ENCODE measurements around the gene TRAF2.
"Not testable (repeated sequence)": the region's sequence is repeated elsewhere in the genome, so short reads cannot be mapped to it uniquely, and the experiment has no call there.

TRAF2 gene

GRCh38 chr9:136885950-136886578 lies at the start of gene TRAF2:
Gene TRAF2 (plus strand): TSS chr9:136886516. CDS start chr9:136898741, 12,225 bp downstream.
- DNase-seq, result peak; percentile 96

- DNase-seq, result no peak
Observed at GRCh38 chr9:136837146-136837855, 49.0 kb upstream of the TRAF2 start.

- not testable (repeated sequence) for DNase-seq
Observed at GRCh38 chr9:136837856-136838277, 48.4 kb upstream of the TRAF2 start.

GRCh38 chr9:136838314-136839228 lies 47.7 kb upstream of the TRAF2 start:
- DNase-seq, result no peak

- no peak for DNase-seq
Observed at GRCh38 chr9:136839229-136840139, 46.8 kb upstream of the TRAF2 start.

- DNase-seq, result no peak
Observed at GRCh38 chr9:136840140-136840876, 46.0 kb upstream of the TRAF2 start.

GRCh38 chr9:136840877-136841645 lies 45.3 kb upstream of the TRAF2 start:
- DNase-seq, result no peak

- DNase-seq, result not testable (repeated sequence)
Observed at GRCh38 chr9:136841646-136842379, 44.5 kb upstream of the TRAF2 start.

- DNase-seq, result peak; percentile 80
Observed at GRCh38 chr9:136842380-136842948, 43.9 kb upstream of the TRAF2 start, which contains the start of gene AJM1. Gene AJM1 (plus strand): TSS chr9:136842478. CDS start chr9:136844415, 1,937 bp downstream.

GRCh38 chr9:136843159-136843800 lies 43.0 kb upstream of the TRAF2 start:
- DNase-seq, result not testable (repeated sequence)

- peak; percentile 56 for DNase-seq
Observed at GRCh38 chr9:136843801-136844740, 42.2 kb upstream of the TRAF2 start.

- no peak for DNase-seq
Observed at GRCh38 chr9:136844761-136845464, 41.4 kb upstream of the TRAF2 start.

- no peak for DNase-seq
Observed at GRCh38 chr9:136845465-136846260, 40.7 kb upstream of the TRAF2 start.

GRCh38 chr9:136846376-136847087 lies 39.8 kb upstream of the TRAF2 start:
- no peak for DNase-seq

- no peak for DNase-seq
Observed at GRCh38 chr9:136847088-136847825, 39.1 kb upstream of the TRAF2 start.

Measured in activated CD4-positive, alpha-beta T cell treated with anti-CD3 and anti-CD28 coated beads, Interleukin-2, amount 50 U/mL, for 1 hour (primary cell).